Measurements from ENCODE around the gene DUSP10.

- TF ChIP-seq CTCF (IDR thresholded peaks at IDR 0.05) (no peak), POLR2A (IDR thresholded peaks at IDR 0.05) (no peak), POLR2AphosphoS5 (IDR thresholded peaks at IDR 0.05) (no peak), EP300 (IDR thresholded peaks at IDR 0.05) (no peak)
Observed at GRCh38 chr1:221664253-221664652, 77.6 kb downstream of the DUSP10 start.
